NCI-H187 (cell line): Measurements from ENCODE around the gene RABL6.
"Not testable (repeated sequence)": the region's sequence is repeated elsewhere in the genome, so short reads cannot be mapped to it uniquely, and the experiment has no call there.

Experiments used
- DNase-seq, 2 experiments: peaks; one replicate each; lab custom pipeline; 2025; lab: John Stamatoyannopoulos, UW

RABL6 gene

GRCh38 chr9:136796238-136796774 lies 11.4 kb upstream of the RABL6 start, which contains the start of gene CCDC183:
Gene CCDC183 (plus strand): TSS chr9:136796338. CDS start chr9:136796398, 60 bp downstream.
- no peak for DNase-seq

GRCh38 chr9:136796775-136797347 lies 10.9 kb upstream of the RABL6 start:
- DNase-seq, result not testable (repeated sequence)

GRCh38 chr9:136798708-136799078 lies 9.1 kb upstream of the RABL6 start:
- no peak for DNase-seq

- no peak for DNase-seq
Measured at GRCh38 chr9:136799079-136799853, 8.5 kb upstream of the RABL6 start.

- DNase-seq, result peak; percentile 64 to 80
Measured at GRCh38 chr9:136799854-136800657, 7.7 kb upstream of the RABL6 start.

GRCh38 chr9:136802321-136802720 lies 5.4 kb upstream of the RABL6 start:
- DNase-seq, result no peak

GRCh38 chr9:136803009-136803550 lies 4.7 kb upstream of the RABL6 start:
- DNase-seq, result not testable (repeated sequence)

- no peak for DNase-seq
Measured at GRCh38 chr9:136803551-136804508, 3.9 kb upstream of the RABL6 start.

- no peak for DNase-seq
Measured at GRCh38 chr9:136804509-136805206, 3.1 kb upstream of the RABL6 start.

GRCh38 chr9:136805207-136805740 lies 2.5 kb upstream of the RABL6 start:
- no peak for DNase-seq

GRCh38 chr9:136806067-136806466 lies 1.7 kb upstream of the RABL6 start:
- DNase-seq, result no peak

GRCh38 chr9:136806631-136807201 lies 1.0 kb upstream of the RABL6 start:
- DNase-seq, result no peak

GRCh38 chr9:136808075-136808805 lies 492 bp downstream of the RABL6 start:
- no peak for DNase-seq

- DNase-seq, result no peak
Measured at GRCh38 chr9:136808806-136809158, 1.0 kb downstream of the RABL6 start.

GRCh38 chr9:136814725-136815421 lies 7.1 kb downstream of the RABL6 start:
- no peak for DNase-seq

- DNase-seq, result no peak
Measured at GRCh38 chr9:136815422-136815782, 7.7 kb downstream of the RABL6 start.

GRCh38 chr9:136820971-136821825 lies 13.4 kb downstream of the RABL6 start:
- DNase-seq, result no peak
